Gastrocnemius medialis (tissue), 4 donors: ENCODE data around the gene IGFBP2.

Experiments used
- POLR2A ChIP-seq, 2 donors: fragments of 450-650 bp; IDR thresholded peaks; one replicate each; pipeline ENCODE4 v1.6.1; 2017; ENCODE audit warnings: antibody characterized with exemption in 2 of 2, mild to moderate bottlenecking in 2 of 2, moderate library complexity in 2 of 2
- TF ChIP-seq, protein P1 (sequence below), 5 experiments: fragments of 450-650 bp in 3 of 5; fragments of 200-600 bp in 2 of 5; sonication (generic) in 2 of 5; IDR thresholded peaks in 4 of 5; conservative IDR thresholded peaks in 1 of 5; 1 replicate in 4 of 5; 2 replicates in 1 of 5; pipeline ENCODE4 v1.5.1; 2016 to 2019; ENCODE audit warnings: antibody characterized with exemption in 5 of 5, mild to moderate bottlenecking in 3 of 5, moderate library complexity in 3 of 5

DNA sequence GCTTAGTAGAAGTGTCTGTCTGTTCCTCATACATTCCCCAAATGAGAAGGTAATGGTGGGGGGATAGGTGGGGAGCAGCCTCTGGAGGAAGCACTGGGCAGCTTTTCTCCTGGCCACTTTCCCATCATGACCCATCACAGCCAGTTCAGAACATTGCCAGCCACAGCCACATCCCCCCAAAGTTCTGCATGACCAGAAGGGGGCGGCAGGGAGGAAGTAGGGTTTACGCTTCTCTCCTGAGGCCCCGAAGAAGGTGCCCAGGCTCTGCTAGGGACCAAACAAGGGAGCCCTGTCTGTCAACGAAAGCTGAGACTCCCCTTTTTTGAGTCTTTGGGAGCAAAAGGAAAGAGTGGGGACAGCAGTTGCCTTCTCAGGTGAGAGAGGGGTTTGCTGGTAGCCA is 54.4 kb downstream of the IGFBP2 start:
- TF ChIP-seq, protein P1, sequence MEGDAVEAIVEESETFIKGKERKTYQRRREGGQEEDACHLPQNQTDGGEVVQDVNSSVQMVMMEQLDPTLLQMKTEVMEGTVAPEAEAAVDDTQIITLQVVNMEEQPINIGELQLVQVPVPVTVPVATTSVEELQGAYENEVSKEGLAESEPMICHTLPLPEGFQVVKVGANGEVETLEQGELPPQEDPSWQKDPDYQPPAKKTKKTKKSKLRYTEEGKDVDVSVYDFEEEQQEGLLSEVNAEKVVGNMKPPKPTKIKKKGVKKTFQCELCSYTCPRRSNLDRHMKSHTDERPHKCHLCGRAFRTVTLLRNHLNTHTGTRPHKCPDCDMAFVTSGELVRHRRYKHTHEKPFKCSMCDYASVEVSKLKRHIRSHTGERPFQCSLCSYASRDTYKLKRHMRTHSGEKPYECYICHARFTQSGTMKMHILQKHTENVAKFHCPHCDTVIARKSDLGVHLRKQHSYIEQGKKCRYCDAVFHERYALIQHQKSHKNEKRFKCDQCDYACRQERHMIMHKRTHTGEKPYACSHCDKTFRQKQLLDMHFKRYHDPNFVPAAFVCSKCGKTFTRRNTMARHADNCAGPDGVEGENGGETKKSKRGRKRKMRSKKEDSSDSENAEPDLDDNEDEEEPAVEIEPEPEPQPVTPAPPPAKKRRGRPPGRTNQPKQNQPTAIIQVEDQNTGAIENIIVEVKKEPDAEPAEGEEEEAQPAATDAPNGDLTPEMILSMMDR (IDR thresholded peaks at IDR 0.05 in 4 of 5, conservative IDR thresholded peaks at IDR 0.05 in 1 of 5): peak in 2 of 5 experiments; percentile 44 to 54
- TF ChIP-seq POLR2A (IDR thresholded peaks at IDR 0.05): no peak
